ENCODE measurements around the gene CD47. TPM values are rescaled to one million over a fixed set of nuclear protein-coding genes. Genes with fewer than 3 reads are reported as not detected.

Gene CD47
- total and polyA plus RNA-seq, 2 of the 13 experiments (the other 11 are each of a cell fraction or from before 2014, with no cell fraction given), result 3.3 to 6.5 TPM

- TF ChIP-seq, protein P1, sequence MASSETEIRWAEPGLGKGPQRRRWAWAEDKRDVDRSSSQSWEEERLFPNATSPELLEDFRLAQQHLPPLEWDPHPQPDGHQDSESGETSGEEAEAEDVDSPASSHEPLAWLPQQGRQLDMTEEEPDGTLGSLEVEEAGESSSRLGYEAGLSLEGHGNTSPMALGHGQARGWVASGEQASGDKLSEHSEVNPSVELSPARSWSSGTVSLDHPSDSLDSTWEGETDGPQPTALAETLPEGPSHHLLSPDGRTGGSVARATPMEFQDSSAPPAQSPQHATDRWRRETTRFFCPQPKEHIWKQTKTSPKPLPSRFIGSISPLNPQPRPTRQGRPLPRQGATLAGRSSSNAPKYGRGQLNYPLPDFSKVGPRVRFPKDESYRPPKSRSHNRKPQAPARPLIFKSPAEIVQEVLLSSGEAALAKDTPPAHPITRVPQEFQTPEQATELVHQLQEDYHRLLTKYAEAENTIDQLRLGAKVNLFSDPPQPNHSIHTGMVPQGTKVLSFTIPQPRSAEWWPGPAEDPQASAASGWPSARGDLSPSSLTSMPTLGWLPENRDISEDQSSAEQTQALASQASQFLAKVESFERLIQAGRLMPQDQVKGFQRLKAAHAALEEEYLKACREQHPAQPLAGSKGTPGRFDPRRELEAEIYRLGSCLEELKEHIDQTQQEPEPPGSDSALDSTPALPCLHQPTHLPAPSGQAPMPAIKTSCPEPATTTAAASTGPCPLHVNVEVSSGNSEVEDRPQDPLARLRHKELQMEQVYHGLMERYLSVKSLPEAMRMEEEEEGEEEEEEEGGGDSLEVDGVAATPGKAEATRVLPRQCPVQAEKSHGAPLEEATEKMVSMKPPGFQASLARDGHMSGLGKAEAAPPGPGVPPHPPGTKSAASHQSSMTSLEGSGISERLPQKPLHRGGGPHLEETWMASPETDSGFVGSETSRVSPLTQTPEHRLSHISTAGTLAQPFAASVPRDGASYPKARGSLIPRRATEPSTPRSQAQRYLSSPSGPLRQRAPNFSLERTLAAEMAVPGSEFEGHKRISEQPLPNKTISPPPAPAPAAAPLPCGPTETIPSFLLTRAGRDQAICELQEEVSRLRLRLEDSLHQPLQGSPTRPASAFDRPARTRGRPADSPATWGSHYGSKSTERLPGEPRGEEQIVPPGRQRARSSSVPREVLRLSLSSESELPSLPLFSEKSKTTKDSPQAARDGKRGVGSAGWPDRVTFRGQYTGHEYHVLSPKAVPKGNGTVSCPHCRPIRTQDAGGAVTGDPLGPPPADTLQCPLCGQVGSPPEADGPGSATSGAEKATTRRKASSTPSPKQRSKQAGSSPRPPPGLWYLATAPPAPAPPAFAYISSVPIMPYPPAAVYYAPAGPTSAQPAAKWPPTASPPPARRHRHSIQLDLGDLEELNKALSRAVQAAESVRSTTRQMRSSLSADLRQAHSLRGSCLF (CRISPR knock-in tag; IDR thresholded peaks at IDR 0.05; ENCODE audit: borderline replicate concordance), result no peak
- TF ChIP-seq CHD2 (IDR thresholded peaks at IDR 0.05; ENCODE audit: low read depth, low read length) (no peak), ATF1 (CRISPR knock-in tag; IDR thresholded peaks at IDR 0.05) (no peak), RFX5 (IDR thresholded peaks at IDR 0.05; ENCODE audit: low read depth, low read length) (no peak), ZNF607 (CRISPR knock-in tag; IDR thresholded peaks at IDR 0.05; ENCODE audit: borderline replicate concordance) (no peak), MAX (IDR thresholded peaks at IDR 0.05) (no peak), ZNF326 (CRISPR knock-in tag; IDR thresholded peaks at IDR 0.05; ENCODE audit: borderline replicate concordance) (no peak), MAFK (conservative IDR thresholded peaks at IDR 0.05 in 1 of 2, IDR thresholded peaks at IDR 0.05 in 1 of 2; ENCODE audit: low read length in 2 of 2) (no peak), HCFC1 (IDR thresholded peaks at IDR 0.05; ENCODE audit: low read depth, low read length) (no peak), KLF9 (CRISPR knock-in tag; IDR thresholded peaks at IDR 0.05; ENCODE audit: low read depth) (no peak), ATRX (CRISPR knock-in tag; IDR thresholded peaks at IDR 0.05; ENCODE audit: borderline replicate concordance) (no peak)
- TF ChIP-seq, protein P2, sequence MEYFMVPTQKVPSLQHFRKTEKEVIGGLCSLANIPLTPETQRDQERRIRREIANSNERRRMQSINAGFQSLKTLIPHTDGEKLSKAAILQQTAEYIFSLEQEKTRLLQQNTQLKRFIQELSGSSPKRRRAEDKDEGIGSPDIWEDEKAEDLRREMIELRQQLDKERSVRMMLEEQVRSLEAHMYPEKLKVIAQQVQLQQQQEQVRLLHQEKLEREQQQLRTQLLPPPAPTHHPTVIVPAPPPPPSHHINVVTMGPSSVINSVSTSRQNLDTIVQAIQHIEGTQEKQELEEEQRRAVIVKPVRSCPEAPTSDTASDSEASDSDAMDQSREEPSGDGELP (IDR thresholded peaks at IDR 0.05; ENCODE audit: borderline replicate concordance, low read depth), result no peak
- TF ChIP-seq, protein P3, sequence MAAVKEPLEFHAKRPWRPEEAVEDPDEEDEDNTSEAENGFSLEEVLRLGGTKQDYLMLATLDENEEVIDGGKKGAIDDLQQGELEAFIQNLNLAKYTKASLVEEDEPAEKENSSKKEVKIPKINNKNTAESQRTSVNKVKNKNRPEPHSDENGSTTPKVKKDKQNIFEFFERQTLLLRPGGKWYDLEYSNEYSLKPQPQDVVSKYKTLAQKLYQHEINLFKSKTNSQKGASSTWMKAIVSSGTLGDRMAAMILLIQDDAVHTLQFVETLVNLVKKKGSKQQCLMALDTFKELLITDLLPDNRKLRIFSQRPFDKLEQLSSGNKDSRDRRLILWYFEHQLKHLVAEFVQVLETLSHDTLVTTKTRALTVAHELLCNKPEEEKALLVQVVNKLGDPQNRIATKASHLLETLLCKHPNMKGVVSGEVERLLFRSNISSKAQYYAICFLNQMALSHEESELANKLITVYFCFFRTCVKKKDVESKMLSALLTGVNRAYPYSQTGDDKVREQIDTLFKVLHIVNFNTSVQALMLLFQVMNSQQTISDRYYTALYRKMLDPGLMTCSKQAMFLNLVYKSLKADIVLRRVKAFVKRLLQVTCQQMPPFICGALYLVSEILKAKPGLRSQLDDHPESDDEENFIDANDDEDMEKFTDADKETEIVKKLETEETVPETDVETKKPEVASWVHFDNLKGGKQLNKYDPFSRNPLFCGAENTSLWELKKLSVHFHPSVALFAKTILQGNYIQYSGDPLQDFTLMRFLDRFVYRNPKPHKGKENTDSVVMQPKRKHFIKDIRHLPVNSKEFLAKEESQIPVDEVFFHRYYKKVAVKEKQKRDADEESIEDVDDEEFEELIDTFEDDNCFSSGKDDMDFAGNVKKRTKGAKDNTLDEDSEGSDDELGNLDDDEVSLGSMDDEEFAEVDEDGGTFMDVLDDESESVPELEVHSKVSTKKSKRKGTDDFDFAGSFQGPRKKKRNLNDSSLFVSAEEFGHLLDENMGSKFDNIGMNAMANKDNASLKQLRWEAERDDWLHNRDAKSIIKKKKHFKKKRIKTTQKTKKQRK (IDR thresholded peaks at IDR 0.05; ENCODE audit: low read length), result no peak
- TF ChIP-seq, protein P4, sequence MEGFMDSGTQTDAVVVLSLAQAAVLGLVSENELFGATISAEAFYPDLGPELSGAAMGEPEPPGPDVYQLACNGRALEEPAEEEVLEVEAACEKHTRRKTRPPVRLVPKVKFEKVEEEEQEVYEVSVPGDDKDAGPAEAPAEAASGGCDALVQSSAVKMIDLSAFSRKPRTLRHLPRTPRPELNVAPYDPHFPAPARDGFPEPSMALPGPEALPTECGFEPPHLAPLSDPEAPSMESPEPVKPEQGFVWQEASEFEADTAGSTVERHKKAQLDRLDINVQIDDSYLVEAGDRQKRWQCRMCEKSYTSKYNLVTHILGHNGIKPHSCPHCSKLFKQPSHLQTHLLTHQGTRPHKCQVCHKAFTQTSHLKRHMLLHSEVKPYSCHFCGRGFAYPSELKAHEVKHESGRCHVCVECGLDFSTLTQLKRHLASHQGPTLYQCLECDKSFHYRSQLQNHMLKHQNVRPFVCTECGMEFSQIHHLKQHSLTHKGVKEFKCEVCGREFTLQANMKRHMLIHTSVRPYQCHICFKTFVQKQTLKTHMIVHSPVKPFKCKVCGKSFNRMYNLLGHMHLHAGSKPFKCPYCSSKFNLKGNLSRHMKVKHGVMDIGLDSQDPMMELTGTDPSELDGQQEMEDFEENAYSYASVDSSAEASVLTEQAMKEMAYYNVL (CRISPR knock-in tag; IDR thresholded peaks at IDR 0.05; ENCODE audit: borderline replicate concordance), result no peak
Measured at GRCh38 chr3:108130701-108131474, 40.1 kb upstream of the CD47 start (continued).
